HG03469 (cell line): ENCODE measurements around the gene ACTR8.
A peak's percentile ranks its signal among the peaks of the same experiment; 100 is the strongest.
"Not testable (repeated sequence)": the region's sequence is repeated elsewhere in the genome, so short reads cannot be mapped to it uniquely, and the experiment has no call there.

Source experiments
- ATAC-seq: cut with Tn5 transposase; IDR thresholded peaks from one replicate; pipeline ENCODE4 v1.9.1; 2021; ENCODE audit warnings: mild to moderate bottlenecking, moderate library complexity, moderate number of reproducible peaks; ENCODE audit not compliant: unreplicated experiment

The ACTR8 gene

GRCh38 chr3:53881691-53882593, at the start of gene ACTR8:
Gene ACTR8 (minus strand): TSS chr3:53882152. CDS start chr3:53882101, 51 bp downstream.
- peak; percentile 56 for ATAC-seq

- not testable (repeated sequence) for ATAC-seq
These were observed 45.4 kb upstream of the ACTR8 start for GRCh38 chr3:53927208-53927872.

- ATAC-seq = no peak
These were observed 39.3 kb upstream of the ACTR8 start for GRCh38 chr3:53921296-53921695.

GRCh38 chr3:53919741-53920140, 37.8 kb upstream of the ACTR8 start:
- no peak for ATAC-seq

- no peak for ATAC-seq
These were observed 31.4 kb upstream of the ACTR8 start for GRCh38 chr3:53913401-53913800.

- ATAC-seq = no peak
These were observed 20.8 kb upstream of the ACTR8 start for GRCh38 chr3:53902711-53903110.

- ATAC-seq = no peak
These were observed 20.1 kb upstream of the ACTR8 start for GRCh38 chr3:53902067-53902466.

GRCh38 chr3:53900666-53901331, 18.8 kb upstream of the ACTR8 start:
- no peak for ATAC-seq

- ATAC-seq = no peak
These were observed 17.8 kb upstream of the ACTR8 start for GRCh38 chr3:53899750-53900149.

- no peak for ATAC-seq
These were observed 10.3 kb upstream of the ACTR8 start for GRCh38 chr3:53892286-53892637.

- peak; percentile 92 for ATAC-seq
These were observed 9.7 kb upstream of the ACTR8 start, which contains the start of gene SELENOK for GRCh38 chr3:53891497-53892285. Gene SELENOK (minus strand): TSS chr3:53891859.

- ATAC-seq = no peak
These were observed 8.9 kb upstream of the ACTR8 start for GRCh38 chr3:53890726-53891475.

GRCh38 chr3:53888232-53888631, 6.3 kb upstream of the ACTR8 start:
- ATAC-seq = no peak

GRCh38 chr3:53887446-53887845, 5.5 kb upstream of the ACTR8 start:
- ATAC-seq = no peak

GRCh38 chr3:53885239-53885638, 3.3 kb upstream of the ACTR8 start:
- no peak for ATAC-seq

- no peak for ATAC-seq
These were observed 2.7 kb upstream of the ACTR8 start for GRCh38 chr3:53884623-53885022.

GRCh38 chr3:53883008-53883407, 1.1 kb upstream of the ACTR8 start:
- no peak for ATAC-seq

GRCh38 chr3:53880396-53881345, 1.3 kb downstream of the ACTR8 start:
- ATAC-seq = no peak
